ENCODE measurements around the gene VPS13D. TPM values are rescaled to one million over a fixed set of nuclear protein-coding genes. Genes with fewer than 3 reads are reported as not detected.

The VPS13D gene
- total and polyA plus RNA-seq, 10 of the 15 experiments (the other 5 are each of a cell fraction or from before 2014, with no cell fraction given) = 1.4 to 16.9 (median 8.5) TPM

GRCh38 chr1:12487520-12487919 is 257.7 kb downstream of the VPS13D start:
- Histone ChIP-seq H3K36me3 (ENCODE audit: control insufficient read depth in 2 of 2, insufficient read depth in 2 of 2, low read length in 1 of 2) (no peaks in the 10 kb centered on the region), H3K27me3 (replicated peaks in 1 of 2; ENCODE audit: control insufficient read depth in 2 of 2, insufficient read depth in 2 of 2, low read length in 1 of 2) (no peaks in the 10 kb centered on the region), H2AFZ (ENCODE audit: control insufficient read depth, low read depth, low read length) (no peak overlapping the region), H3K9me3 (replicated peaks; ENCODE audit: control insufficient read depth, insufficient read depth, low read length) (no peaks in the 10 kb centered on the region), H3K9ac (ENCODE audit: control insufficient read depth, insufficient read depth, low read length) (no peak overlapping the region), H3K79me2 (ENCODE audit: control insufficient read depth, insufficient read depth, low read length) (no peaks in the 10 kb centered on the region), H4K20me1 (ENCODE audit: control insufficient read depth, insufficient read depth) (no peaks in the 10 kb centered on the region), H3K4me3 (no peak overlapping the region), H3K27ac (ENCODE audit: control insufficient read depth, insufficient read depth) (no peak overlapping the region), H3K4me2 (ENCODE audit: control insufficient read depth, insufficient read depth) (no peak overlapping the region), H3K4me1 (ENCODE audit: control insufficient read depth, insufficient read depth, low read length) (peaks cover 5% of the 10 kb centered on the region)
- ATAC-seq (no peak), DNase-seq (ENCODE audit: low read depth, low spot score) (no peak), FAIRE-seq (no peak)
- intact Hi-C loops (cut with micrococcal nuclease; ENCODE audit: unreplicated experiment) (no loop called here), in situ Hi-C loops (cut with MboI) (no loop called here)
- POLR2A ChIA-PET = no interaction called here
- CTCF ChIA-PET = no interaction called here
- RAD21 ChIA-PET (ENCODE audit: unreplicated experiment) = no interaction called here
- SMC1A ChIA-PET (ENCODE audit: uncharacterized antibody, unreplicated experiment) = no interaction called here
- 90% methylated on average over 7 of the region's 7 CpGs for WGBS (ENCODE audit: insufficient coverage, insufficient replicate concordance, low lambda C conversion rate, missing lambda C conversion rate)
- TF ChIP-seq, protein P1, sequence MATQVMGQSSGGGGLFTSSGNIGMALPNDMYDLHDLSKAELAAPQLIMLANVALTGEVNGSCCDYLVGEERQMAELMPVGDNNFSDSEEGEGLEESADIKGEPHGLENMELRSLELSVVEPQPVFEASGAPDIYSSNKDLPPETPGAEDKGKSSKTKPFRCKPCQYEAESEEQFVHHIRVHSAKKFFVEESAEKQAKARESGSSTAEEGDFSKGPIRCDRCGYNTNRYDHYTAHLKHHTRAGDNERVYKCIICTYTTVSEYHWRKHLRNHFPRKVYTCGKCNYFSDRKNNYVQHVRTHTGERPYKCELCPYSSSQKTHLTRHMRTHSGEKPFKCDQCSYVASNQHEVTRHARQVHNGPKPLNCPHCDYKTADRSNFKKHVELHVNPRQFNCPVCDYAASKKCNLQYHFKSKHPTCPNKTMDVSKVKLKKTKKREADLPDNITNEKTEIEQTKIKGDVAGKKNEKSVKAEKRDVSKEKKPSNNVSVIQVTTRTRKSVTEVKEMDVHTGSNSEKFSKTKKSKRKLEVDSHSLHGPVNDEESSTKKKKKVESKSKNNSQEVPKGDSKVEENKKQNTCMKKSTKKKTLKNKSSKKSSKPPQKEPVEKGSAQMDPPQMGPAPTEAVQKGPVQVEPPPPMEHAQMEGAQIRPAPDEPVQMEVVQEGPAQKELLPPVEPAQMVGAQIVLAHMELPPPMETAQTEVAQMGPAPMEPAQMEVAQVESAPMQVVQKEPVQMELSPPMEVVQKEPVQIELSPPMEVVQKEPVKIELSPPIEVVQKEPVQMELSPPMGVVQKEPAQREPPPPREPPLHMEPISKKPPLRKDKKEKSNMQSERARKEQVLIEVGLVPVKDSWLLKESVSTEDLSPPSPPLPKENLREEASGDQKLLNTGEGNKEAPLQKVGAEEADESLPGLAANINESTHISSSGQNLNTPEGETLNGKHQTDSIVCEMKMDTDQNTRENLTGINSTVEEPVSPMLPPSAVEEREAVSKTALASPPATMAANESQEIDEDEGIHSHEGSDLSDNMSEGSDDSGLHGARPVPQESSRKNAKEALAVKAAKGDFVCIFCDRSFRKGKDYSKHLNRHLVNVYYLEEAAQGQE (IDR thresholded peaks at IDR 0.05; ENCODE audit: low read depth, low read length) = no peak
- TF ChIP-seq HDAC6 (IDR thresholded peaks at IDR 0.05; ENCODE audit: unreplicated experiment) = no peak
- no peak for TF ChIP-seq EZH2 (IDR thresholded peaks at IDR 0.05; ENCODE audit: borderline replicate concordance, control insufficient read depth, low read depth, low read length)
- no peak for TF ChIP-seq ZNF24 (IDR thresholded peaks at IDR 0.05)
- no peak for TF ChIP-seq DPF2 (IDR thresholded peaks at IDR 0.05)
- TF ChIP-seq IKZF1 (conservative IDR thresholded peaks at IDR 0.05) = no peak
- TF ChIP-seq RUNX3 (IDR thresholded peaks at IDR 0.05; ENCODE audit: low read length) = no peak
- TF ChIP-seq CBX3 (IDR thresholded peaks at IDR 0.05; ENCODE audit: borderline replicate concordance, low read depth) = no peak
- TF ChIP-seq CHD4 (IDR thresholded peaks at IDR 0.05) = no peak
- TF ChIP-seq, protein P2, sequence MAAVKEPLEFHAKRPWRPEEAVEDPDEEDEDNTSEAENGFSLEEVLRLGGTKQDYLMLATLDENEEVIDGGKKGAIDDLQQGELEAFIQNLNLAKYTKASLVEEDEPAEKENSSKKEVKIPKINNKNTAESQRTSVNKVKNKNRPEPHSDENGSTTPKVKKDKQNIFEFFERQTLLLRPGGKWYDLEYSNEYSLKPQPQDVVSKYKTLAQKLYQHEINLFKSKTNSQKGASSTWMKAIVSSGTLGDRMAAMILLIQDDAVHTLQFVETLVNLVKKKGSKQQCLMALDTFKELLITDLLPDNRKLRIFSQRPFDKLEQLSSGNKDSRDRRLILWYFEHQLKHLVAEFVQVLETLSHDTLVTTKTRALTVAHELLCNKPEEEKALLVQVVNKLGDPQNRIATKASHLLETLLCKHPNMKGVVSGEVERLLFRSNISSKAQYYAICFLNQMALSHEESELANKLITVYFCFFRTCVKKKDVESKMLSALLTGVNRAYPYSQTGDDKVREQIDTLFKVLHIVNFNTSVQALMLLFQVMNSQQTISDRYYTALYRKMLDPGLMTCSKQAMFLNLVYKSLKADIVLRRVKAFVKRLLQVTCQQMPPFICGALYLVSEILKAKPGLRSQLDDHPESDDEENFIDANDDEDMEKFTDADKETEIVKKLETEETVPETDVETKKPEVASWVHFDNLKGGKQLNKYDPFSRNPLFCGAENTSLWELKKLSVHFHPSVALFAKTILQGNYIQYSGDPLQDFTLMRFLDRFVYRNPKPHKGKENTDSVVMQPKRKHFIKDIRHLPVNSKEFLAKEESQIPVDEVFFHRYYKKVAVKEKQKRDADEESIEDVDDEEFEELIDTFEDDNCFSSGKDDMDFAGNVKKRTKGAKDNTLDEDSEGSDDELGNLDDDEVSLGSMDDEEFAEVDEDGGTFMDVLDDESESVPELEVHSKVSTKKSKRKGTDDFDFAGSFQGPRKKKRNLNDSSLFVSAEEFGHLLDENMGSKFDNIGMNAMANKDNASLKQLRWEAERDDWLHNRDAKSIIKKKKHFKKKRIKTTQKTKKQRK (IDR thresholded peaks at IDR 0.05; ENCODE audit: low read depth, low read length) = no peak
- TF ChIP-seq ASH2L (IDR thresholded peaks at IDR 0.05; ENCODE audit: borderline replicate concordance, low read depth) = no peak
- TF ChIP-seq, protein P3, sequence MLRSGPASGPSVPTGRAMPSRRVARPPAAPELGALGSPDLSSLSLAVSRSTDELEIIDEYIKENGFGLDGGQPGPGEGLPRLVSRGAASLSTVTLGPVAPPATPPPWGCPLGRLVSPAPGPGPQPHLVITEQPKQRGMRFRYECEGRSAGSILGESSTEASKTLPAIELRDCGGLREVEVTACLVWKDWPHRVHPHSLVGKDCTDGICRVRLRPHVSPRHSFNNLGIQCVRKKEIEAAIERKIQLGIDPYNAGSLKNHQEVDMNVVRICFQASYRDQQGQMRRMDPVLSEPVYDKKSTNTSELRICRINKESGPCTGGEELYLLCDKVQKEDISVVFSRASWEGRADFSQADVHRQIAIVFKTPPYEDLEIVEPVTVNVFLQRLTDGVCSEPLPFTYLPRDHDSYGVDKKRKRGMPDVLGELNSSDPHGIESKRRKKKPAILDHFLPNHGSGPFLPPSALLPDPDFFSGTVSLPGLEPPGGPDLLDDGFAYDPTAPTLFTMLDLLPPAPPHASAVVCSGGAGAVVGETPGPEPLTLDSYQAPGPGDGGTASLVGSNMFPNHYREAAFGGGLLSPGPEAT (IDR thresholded peaks at IDR 0.05; ENCODE audit: low read depth) = no peak
- no peak for TF ChIP-seq SMAD5 (IDR thresholded peaks at IDR 0.05; ENCODE audit: low read depth)
- TF ChIP-seq NR2C2 (IDR thresholded peaks at IDR 0.05; ENCODE audit: borderline replicate concordance, control insufficient read depth, insufficient read length, low read depth) = no peak
- TF ChIP-seq ELK1 (IDR thresholded peaks at IDR 0.05; ENCODE audit: low read depth, low read length) = no peak
- TF ChIP-seq BMI1 (IDR thresholded peaks at IDR 0.05; ENCODE audit: borderline replicate concordance) = no peak
- BruUV-seq (replicated peaks) = no TSS peak
